NCI-H2107 (cell line): ENCODE measurements around the gene NFATC2.

ENCODE experiments used
- DNase-seq: peaks from one replicate; lab custom pipeline; 2025; lab: John Stamatoyannopoulos, UW

Gene NFATC2

DNA sequence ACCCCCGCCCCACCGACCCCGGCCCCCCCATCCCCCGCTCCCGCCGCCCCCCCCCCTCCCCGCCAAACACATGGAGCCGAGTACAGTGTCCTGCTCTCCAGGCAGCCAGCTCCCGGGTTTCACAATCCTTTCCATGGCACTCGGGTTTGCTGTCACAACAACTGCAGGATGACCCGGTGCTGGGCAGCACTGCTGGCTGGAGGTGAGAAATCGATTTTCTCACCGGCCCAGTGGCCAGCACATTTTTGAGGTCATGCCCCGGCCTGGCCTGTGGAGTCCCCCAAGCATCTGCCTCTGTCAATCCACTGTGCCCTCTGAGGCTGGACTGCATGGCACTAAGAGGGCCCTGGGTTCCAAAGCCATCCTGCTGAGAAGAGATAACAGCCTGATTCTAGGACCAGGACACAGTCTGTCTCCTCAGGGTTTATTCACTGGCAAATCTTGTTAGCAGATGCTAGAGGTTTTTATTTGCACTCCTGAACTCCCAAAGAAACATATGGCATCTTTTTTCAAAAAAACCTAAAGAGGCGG is 129.5 kb downstream of the NFATC2 start:
- no peak for DNase-seq

DNA sequence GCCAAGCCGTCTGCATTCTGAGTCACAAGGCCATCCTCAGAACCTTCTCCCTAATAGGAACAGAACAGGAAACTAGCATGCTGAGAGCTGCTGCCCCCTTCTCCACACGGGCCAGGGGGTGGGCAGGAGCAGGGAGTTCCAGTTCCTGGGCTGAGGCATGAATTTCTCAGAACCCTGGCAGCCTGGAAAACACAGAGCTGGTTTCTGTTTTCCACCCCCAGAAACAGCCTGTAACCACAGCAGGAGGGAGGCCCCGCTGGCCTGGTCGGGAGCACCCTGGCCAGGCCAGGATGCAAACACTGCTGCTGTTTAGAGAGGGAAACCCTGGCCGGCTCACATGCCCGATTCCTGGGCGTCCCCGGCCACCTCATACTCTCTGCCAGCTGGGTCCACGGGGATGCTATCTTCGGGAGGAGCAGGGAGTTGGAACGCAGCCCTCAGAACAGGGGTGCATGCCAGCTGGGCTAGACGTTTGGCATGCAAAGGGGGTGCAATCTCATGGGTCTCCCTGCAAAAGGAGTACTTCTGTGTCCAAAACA is 130.1 kb downstream of the NFATC2 start:
- no peak for DNase-seq

DNA sequence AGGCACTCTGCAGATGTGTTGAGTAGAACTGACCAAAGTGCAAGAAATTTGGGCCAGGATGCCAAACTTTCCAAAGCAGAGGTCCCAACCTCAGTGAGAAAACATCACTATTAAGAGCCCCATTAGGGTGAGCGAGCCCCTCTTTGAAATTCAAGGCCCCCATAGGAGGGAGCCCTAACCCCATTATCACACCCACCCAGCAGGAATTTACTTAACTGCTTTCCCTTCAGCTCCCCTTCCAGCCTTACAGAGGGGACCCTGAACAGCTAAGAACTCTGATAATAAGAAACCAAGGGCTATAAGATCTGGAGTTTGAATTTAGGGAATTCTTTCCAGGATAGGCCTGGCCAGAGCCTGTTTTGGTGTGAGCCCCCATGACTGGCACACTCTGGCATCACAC is 130.6 kb downstream of the NFATC2 start:
- no peak for DNase-seq

DNA sequence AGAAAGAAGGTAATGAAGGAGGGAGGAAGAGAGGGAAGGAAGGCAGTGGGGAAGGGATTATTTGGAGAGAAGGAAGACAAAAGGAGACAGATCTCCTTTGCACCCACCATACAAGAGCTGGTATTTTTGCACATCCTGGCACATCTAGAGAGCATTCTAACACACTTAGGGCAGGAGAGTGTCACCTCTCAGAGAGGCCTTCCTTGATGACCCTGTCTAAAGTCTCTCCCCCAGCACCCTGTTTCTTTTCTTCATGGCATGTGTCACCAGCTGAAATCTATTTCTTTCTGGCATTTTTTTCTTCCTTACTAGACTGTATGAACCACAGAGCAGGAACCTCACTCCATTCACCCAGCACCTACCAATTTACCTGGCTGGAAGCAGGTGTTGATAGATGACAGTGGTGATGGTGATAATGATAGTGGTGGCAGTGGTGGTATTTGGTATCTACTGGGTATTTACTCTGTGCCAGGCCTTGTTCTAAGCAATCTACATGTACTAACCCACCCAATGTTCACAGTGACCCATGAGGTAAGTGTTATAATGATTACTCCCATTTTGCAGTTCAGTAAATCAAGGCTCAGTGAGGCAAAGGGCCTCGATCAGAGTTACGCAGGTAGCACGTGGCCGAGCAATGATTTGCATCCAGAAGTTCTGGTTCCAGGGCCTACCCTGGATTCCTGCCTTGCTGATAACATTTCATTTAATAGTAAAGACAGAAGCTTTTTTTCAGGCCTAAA is 131.8 kb downstream of the NFATC2 start:
- DNase-seq = no peak

DNA sequence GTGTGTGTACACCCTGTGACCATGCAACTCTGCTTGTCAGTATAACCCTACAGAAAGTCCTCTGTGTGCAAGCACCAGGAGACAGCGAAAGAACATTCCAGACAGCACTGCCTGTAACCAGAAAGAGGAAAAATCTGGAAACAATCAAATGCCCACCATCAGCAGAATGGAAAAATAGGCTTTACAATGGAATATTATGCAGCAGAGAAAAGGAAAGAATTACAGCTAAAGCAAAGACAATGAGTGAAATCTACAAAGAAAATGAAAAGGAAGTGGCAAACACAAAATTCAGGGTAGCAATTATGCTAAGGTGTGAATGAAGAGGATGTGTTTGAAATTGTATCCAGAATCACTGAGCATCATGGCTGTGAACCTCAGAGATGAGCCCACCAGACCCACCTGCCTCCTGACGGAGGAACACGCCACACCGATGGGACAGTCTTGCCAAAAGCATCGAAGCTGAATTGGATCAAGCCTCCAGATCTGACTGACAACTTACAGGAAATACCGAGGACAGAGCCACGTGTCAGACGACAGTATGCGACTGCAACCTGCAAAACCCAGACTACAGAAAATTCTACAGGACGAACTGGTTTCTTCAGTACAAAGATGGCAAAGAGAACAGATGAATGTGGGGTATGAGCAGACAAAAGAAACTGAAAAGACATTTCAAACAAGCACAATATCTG is 133.2 kb downstream of the NFATC2 start:
- no peak for DNase-seq

DNA sequence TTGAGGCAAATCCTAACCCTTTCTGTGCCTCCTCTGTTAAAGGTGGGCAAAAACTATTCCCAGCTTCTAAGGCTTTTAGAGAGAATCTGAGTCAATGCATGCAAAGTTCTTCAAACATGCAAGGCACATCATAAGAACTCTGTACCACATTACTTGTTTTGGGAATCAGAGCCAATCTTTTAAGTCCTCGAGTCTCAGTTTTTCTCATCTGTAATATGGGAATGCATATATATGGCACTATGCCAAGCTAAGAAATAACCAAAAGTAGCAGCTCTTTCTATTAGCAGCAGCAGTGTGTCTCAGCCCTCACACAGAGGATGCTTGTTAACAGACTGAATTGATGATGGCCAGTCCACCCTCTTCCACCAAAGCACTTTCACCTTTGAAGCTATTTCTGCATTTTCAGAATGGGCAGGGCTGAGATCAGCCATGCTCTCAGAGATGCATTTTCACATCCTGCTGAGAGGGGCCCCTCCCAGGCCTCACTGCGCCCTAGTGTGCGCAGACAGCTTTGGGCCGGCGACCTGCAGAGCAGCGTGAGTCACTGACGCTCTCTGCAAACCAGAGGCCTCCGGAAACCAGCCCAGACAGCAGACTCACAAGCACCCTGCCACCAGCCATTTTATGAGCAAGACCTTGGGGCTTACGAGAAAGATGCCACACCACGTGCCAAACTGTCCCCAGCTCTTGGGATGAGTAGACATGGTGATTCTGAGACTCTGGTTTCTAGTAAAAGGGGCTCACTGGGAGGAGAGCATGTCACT is 138.0 kb downstream of the NFATC2 start:
- DNase-seq = no peak

DNA sequence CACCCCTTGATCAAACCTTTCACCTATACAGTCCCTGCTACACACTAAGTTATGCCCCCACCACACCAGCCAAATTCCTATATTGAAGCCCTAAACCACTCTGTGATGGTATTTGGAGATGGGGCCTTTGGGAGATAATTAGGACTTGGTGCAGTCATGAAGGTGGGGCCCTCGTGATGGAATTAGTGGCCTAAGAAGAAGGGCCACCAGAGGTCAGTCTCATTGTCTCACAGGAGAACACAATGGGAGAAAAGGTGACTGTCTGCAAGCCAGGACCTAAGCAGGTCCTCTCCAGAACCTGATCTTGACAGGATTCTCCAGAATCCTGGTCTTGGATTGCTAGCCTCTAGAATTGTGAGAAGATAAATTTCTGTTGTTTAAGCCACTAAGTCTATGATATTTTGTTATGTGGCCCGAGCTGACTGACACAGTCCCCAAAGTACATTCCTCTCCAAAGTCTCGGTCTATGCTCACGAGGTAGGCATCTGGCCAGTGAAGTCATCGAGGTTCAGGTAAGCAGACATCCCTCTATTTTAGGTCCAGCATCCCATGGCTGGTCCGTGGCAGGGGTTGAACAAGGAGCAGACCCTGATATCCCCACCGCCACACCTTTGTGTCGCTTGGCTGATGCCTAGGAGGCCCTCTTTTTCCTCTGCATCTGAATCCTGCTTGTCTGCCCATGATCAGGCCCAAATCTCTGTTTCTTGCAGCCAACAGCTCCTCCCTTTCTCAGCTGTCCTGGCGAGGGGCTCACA is 138.9 kb downstream of the NFATC2 start:
- DNase-seq = no peak

DNA sequence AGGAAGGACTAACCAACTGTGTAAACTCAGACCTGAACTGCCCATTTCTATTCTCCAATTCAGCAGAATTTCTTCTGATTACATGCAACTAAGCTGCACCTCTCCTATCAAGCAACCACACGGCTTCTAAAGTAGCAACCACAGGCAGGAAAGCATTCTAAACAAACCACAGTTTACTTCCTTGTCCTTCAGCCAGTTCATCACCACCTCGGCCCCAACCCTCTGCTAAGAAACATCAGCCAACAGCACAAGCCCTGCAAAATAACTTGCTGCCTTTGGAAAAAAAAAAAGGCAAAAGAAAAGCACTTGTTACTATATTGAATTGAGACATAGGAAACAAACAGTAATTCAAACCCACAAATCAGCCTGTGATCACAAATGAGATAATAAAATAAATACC is 140.3 kb downstream of the NFATC2 start:
- DNase-seq = no peak

DNA sequence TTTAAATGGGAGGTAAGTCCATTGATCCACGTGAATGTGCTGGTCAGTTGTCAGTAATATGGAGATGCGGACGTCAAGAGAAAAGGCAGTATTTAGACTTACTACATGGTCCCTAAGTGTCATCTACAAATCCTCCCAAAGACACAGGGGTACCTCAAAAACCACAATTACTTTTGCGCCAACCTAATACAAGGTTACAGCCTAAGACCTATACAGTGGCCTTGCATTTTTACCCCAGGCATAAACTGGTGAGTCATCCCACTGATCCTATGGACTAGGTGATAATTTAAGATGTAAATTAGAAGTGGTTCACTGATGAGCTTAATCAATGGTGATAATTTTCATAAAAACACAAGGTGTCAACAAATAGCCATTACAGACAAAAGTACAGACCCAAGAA is 141.0 kb downstream of the NFATC2 start:
- DNase-seq = no peak

DNA sequence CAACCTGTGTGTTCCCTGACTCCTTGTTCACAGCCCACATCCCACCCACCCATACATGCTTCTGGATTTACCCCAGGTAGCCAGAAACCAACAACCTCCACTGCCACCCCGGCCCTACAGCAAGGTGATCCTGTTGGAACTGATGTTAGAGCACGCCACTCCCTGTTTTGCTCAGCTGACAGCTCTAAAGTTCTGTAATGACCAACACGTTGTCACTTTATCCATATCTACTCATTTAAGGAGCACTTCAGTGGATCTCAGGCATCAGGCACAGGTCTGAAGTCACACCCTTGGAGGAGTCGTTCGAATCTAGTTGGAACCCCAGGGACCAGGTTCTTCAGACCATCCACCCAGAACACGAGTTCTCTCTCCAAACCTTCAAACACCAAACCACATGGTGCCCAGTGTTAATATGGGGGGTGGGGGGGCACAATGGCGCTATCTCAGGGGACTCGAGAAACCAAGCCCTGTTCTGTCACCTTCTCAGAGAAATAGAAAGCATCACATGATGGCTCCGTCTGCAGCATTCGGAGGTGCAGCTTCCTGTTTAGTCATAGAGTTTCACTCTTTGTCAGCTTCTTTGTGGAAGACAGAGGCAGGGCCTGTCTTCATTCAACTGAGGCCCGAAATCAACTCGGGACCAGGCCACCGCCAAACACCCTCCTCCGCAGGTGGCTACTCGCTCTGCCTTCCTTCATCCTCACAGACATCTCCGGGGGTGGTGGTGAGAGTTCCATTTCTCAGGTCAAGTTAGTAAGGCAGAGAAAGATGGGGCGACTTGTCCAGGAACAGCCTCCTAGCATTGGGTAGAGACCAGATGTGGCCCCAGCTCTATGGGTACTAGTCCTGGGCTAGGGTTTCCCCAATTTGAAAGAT is 142.2 kb downstream of the NFATC2 start:
- no peak for DNase-seq

DNA sequence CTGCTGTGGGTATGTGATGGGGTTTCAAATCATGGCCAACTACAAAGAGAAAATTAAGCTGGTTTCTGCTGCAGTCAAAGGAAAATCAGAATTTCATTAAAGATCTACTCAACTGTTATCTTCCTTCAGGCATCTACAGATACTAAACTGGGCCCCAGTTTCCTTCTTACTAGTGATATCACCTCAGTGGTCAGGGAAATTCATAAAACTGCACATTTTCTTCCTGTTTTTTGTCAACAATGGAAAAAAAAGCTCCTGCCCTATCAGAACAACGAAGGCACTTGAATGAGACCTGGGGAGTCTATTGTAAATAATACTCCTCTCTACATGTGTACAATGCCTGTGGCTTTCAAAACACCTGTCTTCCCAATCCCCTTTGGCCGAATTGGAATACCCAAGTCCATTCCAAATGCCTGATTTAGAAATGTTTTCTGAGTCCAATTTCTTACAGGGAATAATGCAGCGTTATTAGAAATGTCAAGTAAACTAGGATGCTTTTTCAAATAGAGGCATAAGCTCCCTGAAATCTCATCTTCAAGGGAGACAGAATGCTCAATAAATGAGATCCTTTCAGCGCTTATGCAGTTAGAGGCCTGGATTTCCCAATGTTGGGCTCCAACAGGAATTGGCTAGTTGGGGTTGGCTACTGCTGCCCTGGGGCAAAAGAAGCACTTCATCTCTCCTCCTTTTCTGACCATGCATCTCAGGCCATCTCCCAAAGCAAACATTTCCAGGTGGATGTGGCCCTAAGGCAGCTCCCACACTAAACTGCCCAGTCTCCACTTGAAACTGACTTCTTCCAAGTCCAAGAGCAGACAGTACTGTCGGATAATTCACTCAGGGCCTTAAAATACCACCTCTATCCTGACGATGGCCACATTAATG is 143.3 kb downstream of the NFATC2 start:
- no peak for DNase-seq

DNA sequence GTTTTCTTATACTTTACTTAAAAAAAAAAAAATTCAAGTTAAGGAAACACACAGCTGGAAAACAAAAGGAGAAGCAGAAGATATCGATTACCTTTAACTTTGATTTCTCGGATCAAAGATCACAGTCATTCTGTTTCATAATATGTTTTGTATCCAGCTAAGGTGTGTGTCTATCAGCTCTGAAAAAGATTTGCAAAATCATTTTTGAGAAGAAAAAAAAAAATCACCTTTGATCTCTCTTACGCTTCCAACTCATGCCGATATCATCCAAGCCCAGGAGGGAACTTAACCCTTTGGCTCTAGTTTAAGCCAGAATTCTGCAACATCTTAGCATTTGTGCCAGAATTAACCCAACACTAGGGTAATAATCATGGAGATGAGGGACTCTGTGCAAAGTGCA is 144.0 kb downstream of the NFATC2 start:
- no peak for DNase-seq

DNA sequence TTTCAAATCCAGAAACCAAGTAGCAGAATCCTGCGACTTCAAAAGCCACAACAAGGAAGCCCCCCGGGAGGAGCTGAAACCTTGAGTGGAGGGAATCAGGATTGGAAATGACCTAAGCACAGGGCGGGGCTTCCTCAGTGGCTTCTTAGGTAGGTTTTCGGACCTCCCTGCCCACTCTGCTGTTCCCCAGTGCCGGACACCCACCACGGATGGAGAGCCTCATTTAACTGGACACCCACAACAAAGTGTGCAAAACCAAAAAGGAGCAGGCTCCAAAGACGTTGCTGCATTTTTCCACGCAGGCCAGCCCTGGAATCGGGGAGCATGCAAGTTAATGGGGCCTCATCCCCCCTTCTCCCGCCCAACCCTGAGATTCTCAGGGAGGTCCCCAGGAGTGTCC is 144.4 kb downstream of the NFATC2 start:
- DNase-seq = no peak

DNA sequence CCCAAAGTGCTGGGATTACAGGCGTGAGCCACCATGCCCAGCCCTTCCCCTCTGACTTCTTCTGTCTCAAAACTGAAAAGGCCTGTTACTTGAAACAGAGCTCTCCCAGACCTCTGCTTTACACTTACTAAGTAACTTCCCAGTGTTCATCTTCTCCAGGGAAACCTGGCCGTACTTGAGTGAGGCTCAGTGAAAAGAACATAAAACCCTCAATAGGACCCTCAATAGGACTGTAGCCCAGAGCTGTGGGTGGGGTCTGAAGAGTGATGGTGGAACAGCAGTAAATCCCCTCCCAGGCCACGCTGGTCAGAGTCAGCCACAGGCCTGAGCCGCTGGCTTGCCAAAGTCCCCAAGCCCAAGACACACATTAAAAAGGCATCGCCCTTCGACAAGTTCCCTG is 145.4 kb downstream of the NFATC2 start:
- no peak for DNase-seq

DNA sequence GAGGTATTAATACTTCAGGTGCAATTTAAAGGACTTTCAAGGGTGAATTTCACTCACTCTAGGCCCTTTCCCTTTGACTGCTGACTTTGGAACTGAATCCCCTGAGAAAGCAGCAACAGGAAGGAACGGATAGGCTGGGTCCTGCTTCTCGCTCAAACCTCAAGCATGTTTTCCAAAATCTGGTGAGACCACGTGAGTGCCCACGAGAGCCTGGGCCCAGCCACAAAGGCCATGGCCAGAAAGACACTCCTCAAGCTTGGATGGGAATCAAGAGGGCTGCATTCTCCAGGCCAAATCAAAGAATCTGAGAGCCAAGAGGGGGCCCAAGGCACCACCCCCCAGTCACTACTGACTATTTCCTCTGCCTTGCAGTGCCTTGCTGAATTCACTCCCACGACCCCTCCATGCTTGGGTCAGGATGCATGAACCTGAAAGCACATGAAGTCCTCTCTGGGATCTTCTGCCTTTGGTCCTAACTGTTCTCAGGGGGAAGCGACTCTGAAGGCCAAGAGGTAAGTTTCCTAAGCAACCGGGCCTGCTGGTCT is 146.1 kb downstream of the NFATC2 start:
- DNase-seq = no peak

DNA sequence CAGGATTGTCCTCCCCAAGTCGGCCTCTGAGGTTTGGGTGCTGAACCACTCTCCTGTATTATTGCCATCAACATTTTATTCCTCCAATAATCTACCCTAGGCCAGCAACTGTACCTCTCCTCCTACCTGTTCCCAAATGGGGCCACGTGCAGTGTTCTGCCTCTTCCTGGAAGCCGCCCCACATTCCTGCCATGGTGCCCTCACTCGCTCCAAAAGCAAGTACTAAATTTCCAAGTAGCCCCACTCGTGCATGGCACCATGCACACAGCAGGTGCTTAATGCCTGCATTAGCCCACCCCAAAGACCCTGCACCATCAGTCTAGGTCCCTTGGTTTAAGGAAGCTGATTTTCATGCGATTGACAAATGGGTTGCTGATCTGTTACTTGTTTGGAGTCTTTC is 147.8 kb downstream of the NFATC2 start:
- DNase-seq = no peak

DNA sequence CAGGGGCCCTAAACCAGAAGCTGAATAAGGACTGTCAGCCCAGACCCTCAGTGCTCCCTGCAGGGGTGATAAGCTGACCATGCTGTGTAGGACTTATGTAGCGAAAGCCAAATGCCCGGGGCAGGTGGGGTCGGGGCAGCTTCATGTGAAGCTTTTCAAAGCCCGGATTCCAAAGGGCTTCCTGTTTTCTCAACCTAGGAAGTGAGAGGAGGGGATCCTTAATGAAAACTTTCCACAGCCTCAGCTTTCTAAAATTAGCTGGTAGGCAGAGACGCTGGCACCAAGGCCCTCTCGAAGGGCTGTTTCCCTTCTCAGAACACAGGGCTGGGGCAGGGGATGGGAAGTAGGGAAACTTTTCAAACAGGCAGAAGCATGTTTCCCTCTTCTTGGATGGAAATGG is 148.9 kb downstream of the NFATC2 start:
- DNase-seq = no peak

DNA sequence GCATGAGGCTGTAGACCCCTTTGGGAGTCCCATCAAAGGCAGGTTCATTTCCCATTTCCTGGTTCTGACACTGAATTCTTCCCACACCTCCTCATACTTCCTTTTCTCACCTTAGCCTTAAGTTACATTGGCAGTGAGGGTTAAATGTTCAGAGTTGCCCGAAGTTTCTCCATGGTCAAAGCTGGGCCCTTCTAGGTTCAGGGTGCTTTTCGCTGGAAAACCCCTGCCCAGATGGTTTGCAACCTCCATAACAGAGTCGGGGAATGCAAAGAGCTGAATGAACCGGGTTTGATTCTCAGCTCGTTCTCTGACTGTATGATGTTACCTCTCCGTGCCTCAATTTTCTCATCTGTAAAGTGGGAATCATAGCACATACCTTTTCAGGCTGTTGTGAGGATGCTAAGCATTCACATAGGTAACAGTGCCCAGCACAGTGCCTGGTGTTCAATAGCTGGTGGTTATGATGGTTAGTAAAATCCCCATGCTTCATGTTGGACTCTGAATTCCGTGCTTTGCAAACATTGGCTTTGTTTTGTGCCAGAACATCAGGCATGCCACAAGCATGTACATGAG is 149.8 kb downstream of the NFATC2 start:
- DNase-seq = no peak

DNA sequence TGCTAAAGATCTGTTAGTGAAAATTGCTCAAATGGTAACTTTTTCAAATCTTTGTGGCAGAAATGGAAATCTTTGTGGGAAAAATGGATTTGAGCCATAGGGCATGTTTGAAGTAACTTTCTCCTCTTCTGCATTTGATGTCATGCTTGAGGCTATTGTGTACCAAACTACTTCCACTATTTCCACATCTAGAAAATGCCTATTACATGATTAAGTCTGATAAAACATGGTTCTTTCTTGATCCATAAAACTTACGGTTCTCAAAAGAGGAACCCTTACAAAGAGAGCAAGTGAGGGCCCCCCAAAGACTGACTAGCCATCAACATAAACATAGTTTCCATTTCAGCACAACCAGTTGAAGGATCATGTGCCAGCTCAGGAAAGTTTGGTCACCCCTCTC is 150.6 kb downstream of the NFATC2 start:
- DNase-seq = no peak
